Sigmoid colon (tissue), 7 donors: ENCODE measurements around the gene DNAJC15. TPM values are rescaled to one million over a fixed set of nuclear protein-coding genes. Genes with fewer than 3 reads are reported as not detected.

Source experiments
- DNase-seq: peaks from one replicate; pipeline ENCODE4 v3.0.0-alpha.2; 2019
- H3K27ac ChIP-seq, 4 donors: fragments of 200-600 bp; sonication (generic); one replicate each; pipeline ENCODE4 v1.5.1; 2016 to 2019; ENCODE audit warnings: mild to moderate bottlenecking in 1 of 4
- H3K27me3 ChIP-seq, 3 donors: fragments of 200-600 bp; sonication (generic); one replicate each; pipeline ENCODE4 v1.5.1; 2019; ENCODE audit warnings: mild to moderate bottlenecking in 1 of 3
- H3K36me3 ChIP-seq, 4 donors: fragments of 200-600 bp; sonication (generic); one replicate each; pipeline ENCODE4 v1.5.1; 2016 to 2019
- H3K4me1 ChIP-seq, 4 donors: fragments of 200-600 bp; sonication (generic); one replicate each; pipeline ENCODE4 v1.5.1; 2017 to 2019
- H3K4me3 ChIP-seq, 4 donors: fragments of 200-600 bp; sonication (generic); one replicate each; pipeline ENCODE4 v1.5.1; 2017 to 2019; ENCODE audit warnings: mild to moderate bottlenecking in 2 of 4, moderate library complexity in 1 of 4
- H3K9me3 ChIP-seq, 4 donors: fragments of 200-600 bp in 3 of 4; sonication (generic) in 3 of 4; one replicate each; pipeline versions ENCODE4 v1.5.1 to v1.6.1; 2013 to 2019
- EP300 ChIP-seq, 4 donors: sonication (generic); formaldehyde crosslinking; IDR thresholded peaks; one replicate each; pipeline ENCODE4 v1.6.1; 2017; ENCODE audit warnings: antibody characterized with exemption in 4 of 4
- POLR2A ChIP-seq, 2 donors: fragments of 450-650 bp; IDR thresholded peaks; one replicate each; pipeline ENCODE4 v1.6.1; 2016; ENCODE audit warnings: antibody characterized with exemption in 2 of 2, mild to moderate bottlenecking in 2 of 2, moderate library complexity in 2 of 2
- POLR2AphosphoS5 ChIP-seq, 4 donors: sonication (generic); formaldehyde crosslinking; IDR thresholded peaks; one replicate each; pipeline ENCODE4 v1.6.1; 2017; ENCODE audit warnings: antibody characterized with exemption in 4 of 4
- WGBS, 2 donors: extraction: QIAGEN DNeasy Blood & Tissue Kit; methylation state at CpG; one replicate each; pipeline ENCODE4 v1.1.7; 2013; 5-methylcytosine and 5-hydroxymethylcytosine counted together
- intact Hi-C: fragments of 100-400 bp; cut with DNase I; formaldehyde crosslinking; loops from one replicate; pipeline ENCODE4 v1.15.1; 2023
- polyA plus RNA-seq, 3 donors: library from polyadenylated mRNA; stranded (reverse); fragments of 200-250 nt; gene quantifications; one replicate each; pipeline ENCODE4 v1.2.3, GENCODE V29; 2013
- total RNA-seq, 4 donors: library from RNA; depleted of rRNA; stranded (reverse); fragments of >200 nt; gene quantifications; one replicate each; pipeline ENCODE4 v1.1.0, GENCODE V29; 2016
- TF ChIP-seq, protein P1 (sequence below), 4 experiments: fragments of 450-650 bp in 3 of 4; fragments of 200-600 bp in 1 of 4; IDR thresholded peaks; one replicate each; pipeline ENCODE4 v1.5.1; 2016 to 2019; ENCODE audit warnings: antibody characterized with exemption in 4 of 4, mild to moderate bottlenecking in 3 of 4, moderate library complexity in 2 of 4
- donor health status: healthy with polysubstance abuse.
- donor health status: Bipolar disorder and iron deficiency.
- donor health status: healthy.

The DNAJC15 gene
- 10 to 100 TPM; 13.6 to 16.3 (median 14.7) TPM for total RNA-seq
- 10 to 100 TPM; 14.4 to 38.8 (median 19.2) TPM for polyA plus RNA-seq

DNA sequence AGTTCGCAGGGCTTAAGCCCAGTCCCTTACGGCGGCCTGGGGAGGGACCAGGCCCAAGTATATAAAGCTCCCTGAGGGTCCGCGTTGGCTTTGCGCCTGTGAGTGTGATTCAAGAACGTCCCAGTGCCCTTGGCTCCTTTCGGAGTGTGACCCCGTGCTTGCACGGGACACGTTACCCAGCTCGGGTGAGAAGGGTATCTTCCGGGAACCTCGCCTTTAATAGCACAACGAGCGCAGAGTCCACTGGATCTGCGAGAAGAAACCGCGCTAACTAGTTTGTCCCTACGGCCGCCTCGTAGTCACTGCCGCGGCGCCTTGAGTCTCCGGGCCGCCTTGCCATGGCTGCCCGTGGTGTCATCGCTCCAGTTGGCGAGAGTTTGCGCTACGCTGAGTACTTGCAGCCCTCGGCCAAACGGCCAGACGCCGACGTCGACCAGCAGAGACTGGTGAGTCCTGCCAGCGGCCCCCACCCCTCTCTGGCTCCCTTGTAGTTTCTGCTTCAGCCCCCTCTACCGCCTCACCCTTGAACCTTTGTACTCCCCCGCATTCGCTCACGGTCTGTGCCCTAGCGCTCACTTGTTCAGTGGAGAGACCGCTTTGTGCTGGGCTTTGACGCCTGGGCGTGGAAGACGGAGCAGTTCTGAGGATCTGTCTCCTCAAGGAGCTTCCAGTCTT lies at the start of gene DNAJC15:
Gene DNAJC15, plus strand, starts transcription at position 298 of the 675 bp plus-strand sequence. Its CDS starts 41 bp downstream, at position 339.
- intact Hi-C loops: no loop called here
- no peaks in the 10 kb centered on the region for H3K27me3 ChIP-seq
- peaks cover 0 to 44% (median 27%) of the 10 kb centered on the region in 4 donors for H3K4me1 ChIP-seq
- peaks cover 0 to 8% (median 0%) of the 10 kb centered on the region in 4 donors for H3K36me3 ChIP-seq
- DNase-seq: peak; percentile 87
- WGBS, 2 donors: 5 to 8% methylated on average over 48 of the region's 48 CpGs
- H3K9me3 ChIP-seq: no peaks in the 10 kb centered on the region
- peak; percentile 64 to 89 (median 85) for TF ChIP-seq POLR2AphosphoS5 (IDR thresholded peaks at IDR 0.05)
- TF ChIP-seq, protein P1, sequence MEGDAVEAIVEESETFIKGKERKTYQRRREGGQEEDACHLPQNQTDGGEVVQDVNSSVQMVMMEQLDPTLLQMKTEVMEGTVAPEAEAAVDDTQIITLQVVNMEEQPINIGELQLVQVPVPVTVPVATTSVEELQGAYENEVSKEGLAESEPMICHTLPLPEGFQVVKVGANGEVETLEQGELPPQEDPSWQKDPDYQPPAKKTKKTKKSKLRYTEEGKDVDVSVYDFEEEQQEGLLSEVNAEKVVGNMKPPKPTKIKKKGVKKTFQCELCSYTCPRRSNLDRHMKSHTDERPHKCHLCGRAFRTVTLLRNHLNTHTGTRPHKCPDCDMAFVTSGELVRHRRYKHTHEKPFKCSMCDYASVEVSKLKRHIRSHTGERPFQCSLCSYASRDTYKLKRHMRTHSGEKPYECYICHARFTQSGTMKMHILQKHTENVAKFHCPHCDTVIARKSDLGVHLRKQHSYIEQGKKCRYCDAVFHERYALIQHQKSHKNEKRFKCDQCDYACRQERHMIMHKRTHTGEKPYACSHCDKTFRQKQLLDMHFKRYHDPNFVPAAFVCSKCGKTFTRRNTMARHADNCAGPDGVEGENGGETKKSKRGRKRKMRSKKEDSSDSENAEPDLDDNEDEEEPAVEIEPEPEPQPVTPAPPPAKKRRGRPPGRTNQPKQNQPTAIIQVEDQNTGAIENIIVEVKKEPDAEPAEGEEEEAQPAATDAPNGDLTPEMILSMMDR (IDR thresholded peaks at IDR 0.05): no peak
- peak in 1 of 4 donors; percentile 53 for TF ChIP-seq EP300 (IDR thresholded peaks at IDR 0.05)
- TF ChIP-seq POLR2A (IDR thresholded peaks at IDR 0.05): peak; percentile 17 to 50
- H3K4me3 ChIP-seq: peak within 1 kb of the TSS; percentile 61 to 72 (median 66)
- peak within 1 kb of the TSS; percentile 82 to 91 (median 88) for H3K27ac ChIP-seq

DNA sequence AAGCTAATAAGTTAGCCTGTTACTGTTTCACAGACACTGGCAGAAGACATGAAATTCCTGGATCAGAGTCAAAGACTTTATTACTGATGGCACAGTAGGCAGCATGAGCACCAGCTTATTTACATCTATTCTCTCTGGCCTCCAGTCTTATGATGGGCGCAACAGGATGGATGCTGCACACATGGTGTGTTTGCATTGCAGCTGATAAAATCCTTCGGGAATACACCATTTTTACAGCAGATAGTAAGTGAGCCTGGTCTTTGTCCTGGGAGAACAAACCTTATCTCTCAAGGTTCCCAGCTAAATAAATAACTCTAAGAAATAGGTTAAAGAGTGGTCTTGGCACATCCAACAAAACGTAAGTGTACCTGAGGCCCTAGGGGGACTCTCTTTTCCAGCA lies 47.3 kb upstream of the DNAJC15 start:
- intact Hi-C loops: loop anchor here (10.0 kb wide), 1 partner anchor 381 kb away; no protein-coding TSS in a partner anchor
- TF ChIP-seq, protein P1 (IDR thresholded peaks at IDR 0.05): no peak
- TF ChIP-seq EP300 (IDR thresholded peaks at IDR 0.05) (no peak), POLR2AphosphoS5 (IDR thresholded peaks at IDR 0.05) (no peak), POLR2A (IDR thresholded peaks at IDR 0.05) (no peak)
- 89 to 93% methylated on average over 3 of the region's 3 CpGs for WGBS, 2 donors

DNA sequence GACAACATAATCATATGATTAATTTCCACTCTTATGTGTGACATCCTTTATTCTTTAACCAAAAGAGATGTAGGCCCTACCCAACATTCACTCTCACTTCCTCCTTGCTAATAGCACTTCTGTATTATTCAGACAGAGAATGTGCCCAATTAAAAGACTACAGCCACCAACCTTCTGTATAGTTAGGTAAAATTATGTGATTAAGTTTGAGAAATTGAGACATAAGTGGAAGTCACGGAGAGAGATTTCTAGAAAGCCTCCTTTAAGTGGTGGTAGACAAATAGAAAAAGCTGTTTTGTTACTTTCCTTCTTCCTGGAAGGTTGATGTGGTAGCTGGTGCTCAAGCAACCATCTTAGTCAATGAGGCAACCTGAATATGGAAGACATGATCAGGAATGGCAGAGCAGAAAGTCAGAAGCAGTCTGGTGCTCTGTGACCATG lies 46.1 kb upstream of the DNAJC15 start:
- Histone ChIP-seq H3K9me3 (no peaks in the 10 kb centered on the region), H3K27me3 (no peaks in the 10 kb centered on the region), H3K27ac (no peak overlapping the region), H3K4me3 (no peak overlapping the region), H3K36me3 (no peaks in the 10 kb centered on the region), H3K4me1 (peaks cover 0 to 4% (median 0%) of the 10 kb centered on the region in 4 donors)
- WGBS, 2 donors: 80 to 91% methylated on average over 1 of the region's 1 CpG
- TF ChIP-seq POLR2A (IDR thresholded peaks at IDR 0.05): no peak
- TF ChIP-seq, protein P1 (IDR thresholded peaks at IDR 0.05): no peak
- no peak for TF ChIP-seq EP300 (IDR thresholded peaks at IDR 0.05)
- no peak for TF ChIP-seq POLR2AphosphoS5 (IDR thresholded peaks at IDR 0.05)
- DNase-seq: no peak
- intact Hi-C loops: loop anchor here (10.0 kb wide), 1 partner anchor 382 kb away; no protein-coding TSS in a partner anchor

More for the DNA sequence above, 47.3 kb upstream of the DNAJC15 start:
- no peak for DNase-seq
- no peak overlapping the region for H3K27ac ChIP-seq
- H3K4me1 ChIP-seq: peaks cover 0 to 4% (median 0%) of the 10 kb centered on the region in 4 donors
- H3K36me3 ChIP-seq: no peaks in the 10 kb centered on the region
- no peaks in the 10 kb centered on the region for H3K27me3 ChIP-seq
- H3K4me3 ChIP-seq: no peak overlapping the region
- H3K9me3 ChIP-seq: no peaks in the 10 kb centered on the region

DNA sequence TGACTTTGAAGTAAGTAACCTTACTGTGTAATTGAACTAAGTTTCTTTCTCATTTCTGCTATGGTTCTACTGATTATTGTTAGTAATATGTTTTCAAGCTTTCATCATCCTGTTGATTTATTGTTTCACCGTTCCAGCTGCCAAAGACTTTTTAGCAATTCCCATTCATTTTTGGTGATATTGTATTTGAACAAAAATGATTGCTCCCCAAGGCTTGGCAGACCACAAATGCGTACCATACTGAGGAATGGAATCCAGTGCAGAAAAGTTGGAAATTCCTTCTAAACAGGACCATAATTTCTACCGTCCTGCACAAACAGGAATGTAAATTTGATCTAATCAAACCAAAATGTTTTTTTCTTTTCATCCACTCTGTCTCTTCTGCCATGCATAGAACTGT lies 42.1 kb upstream of the DNAJC15 start:
- Histone ChIP-seq H3K9me3 (no peaks in the 10 kb centered on the region), H3K27ac (no peak overlapping the region), H3K27me3 (no peaks in the 10 kb centered on the region), H3K4me1 (peaks cover 0 to 4% (median 3%) of the 10 kb centered on the region in 4 donors), H3K36me3 (no peaks in the 10 kb centered on the region), H3K4me3 (no peak overlapping the region)
- intact Hi-C loops: no loop called here
- TF ChIP-seq, protein P1 (IDR thresholded peaks at IDR 0.05): no peak
- no peak for TF ChIP-seq EP300 (IDR thresholded peaks at IDR 0.05)
- TF ChIP-seq POLR2A (IDR thresholded peaks at IDR 0.05): no peak
- no peak for TF ChIP-seq POLR2AphosphoS5 (IDR thresholded peaks at IDR 0.05)
- WGBS, 2 donors: 47 to 70% methylated on average over 3 of the region's 3 CpGs
- DNase-seq: no peak
